ENCODE data around the gene MED26. TPM values are rescaled to one million over a fixed set of nuclear protein-coding genes. Genes with fewer than 3 reads are reported as not detected.
A peak's percentile ranks its signal among the peaks of the same experiment; 100 is the strongest.

The MED26 gene
- total and polyA plus RNA-seq, 10 of the 15 experiments (the other 5 are each of a cell fraction or from before 2014, with no cell fraction given) = 1.1 to 21.4 (median 9.7) TPM

DNA sequence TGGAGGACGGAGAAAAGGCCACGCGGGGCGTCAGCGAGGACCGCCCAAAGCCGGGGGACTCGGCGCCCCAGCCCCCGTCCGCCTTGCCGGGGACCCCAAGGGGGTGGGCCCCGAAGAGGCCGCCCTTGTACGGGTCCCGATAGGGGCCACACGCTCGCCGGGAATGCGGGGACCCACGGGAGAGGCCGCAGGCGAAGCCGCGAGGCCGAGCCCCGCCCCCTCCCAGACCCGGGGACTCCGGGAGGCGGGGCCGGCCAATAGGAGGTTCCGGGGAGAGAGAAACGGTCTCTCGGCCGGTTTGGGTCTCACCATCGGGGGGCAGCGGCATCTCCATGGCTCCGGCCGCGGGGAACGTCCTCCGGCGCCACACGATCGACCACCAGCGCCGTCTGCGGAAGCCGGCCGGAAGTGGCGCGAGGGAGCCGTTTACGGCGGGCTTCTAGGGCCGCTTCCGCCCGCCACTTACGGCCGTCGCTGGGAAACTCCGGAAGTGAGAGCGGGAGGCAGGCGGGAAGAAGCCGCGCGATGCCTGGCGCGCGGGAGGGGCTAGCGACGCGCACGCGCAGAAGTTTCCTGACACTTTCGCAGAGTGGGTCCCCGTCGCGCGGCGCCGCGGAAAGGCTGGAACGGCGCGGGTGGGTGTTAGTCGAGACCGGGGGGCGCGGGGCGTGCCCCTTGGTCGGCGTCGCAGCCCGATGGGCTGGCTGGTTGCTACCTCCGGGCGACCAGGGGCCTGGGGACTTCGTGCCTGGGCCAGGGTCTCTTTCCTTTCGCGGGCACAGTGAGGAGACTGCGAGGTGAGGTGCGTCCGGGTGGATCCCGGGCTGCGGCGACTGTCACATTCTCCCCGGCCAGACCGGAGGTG is 85.7 kb downstream of the MED26 start, which contains the start of gene CHERP:
TSS of gene CHERP (minus strand) at position 393 of the 865 bp plus-strand sequence. CDS start at position 334, 59 bp downstream.
- Histone ChIP-seq H2AFZ (ENCODE audit: control insufficient read depth, low read depth, low read length) (peak within 1 kb of the TSS; percentile 66), H3K36me3 (ENCODE audit: control insufficient read depth in 2 of 2, insufficient read depth in 2 of 2, low read length in 1 of 2) (peaks cover 7 to 13% of the 10 kb centered on the region in 2 experiments; a peak in 3 of 4 replicates), H3K79me2 (ENCODE audit: control insufficient read depth, insufficient read depth, low read length) (peaks cover 75% of the 10 kb centered on the region), H4K20me1 (ENCODE audit: control insufficient read depth, insufficient read depth) (peaks cover 4% of the 10 kb centered on the region; the same call in 1 of the 2 replicates), H3K4me2 (ENCODE audit: control insufficient read depth, insufficient read depth) (peak within 1 kb of the TSS; percentile 91), H3K27ac (ENCODE audit: control insufficient read depth, insufficient read depth) (peak within 1 kb of the TSS; percentile 74), H3K9me3 (replicated peaks; ENCODE audit: control insufficient read depth, insufficient read depth, low read length) (no peaks in the 10 kb centered on the region; the same call in 2 of the 3 replicates), H3K4me3 (peak within 1 kb of the TSS; percentile 99), H3K27me3 (replicated peaks in 1 of 2; ENCODE audit: control insufficient read depth in 2 of 2, insufficient read depth in 2 of 2, low read length in 1 of 2) (no peaks in the 10 kb centered on the region), H3K9ac (ENCODE audit: control insufficient read depth, insufficient read depth, low read length) (peak within 1 kb of the TSS; percentile 80), H3K4me1 (ENCODE audit: control insufficient read depth, insufficient read depth, low read length) (peaks cover 14% of the 10 kb centered on the region)
- ChIA-PET SMC1A (ENCODE audit: uncharacterized antibody, unreplicated experiment) (interaction anchor here (0.8 to 1.6 kb wide), 5 partner anchors 11 to 99 kb away, joined by 3 to 4 read pairs (median 4); no protein-coding TSS in a partner anchor), POLR2A (interaction anchor here (0.6 to 6.1 kb wide), 6 partner anchors 30 to 287 kb away, joined by 3 to 72 read pairs (median 4); partner anchors contain the start of genes SIN3B and SLC35E1), RAD21 (ENCODE audit: unreplicated experiment) (interaction anchor here (1.2 to 2.7 kb wide), 3 partner anchors 30 to 45 kb away, joined by 4 to 20 read pairs (median 8); no protein-coding TSS in a partner anchor), CTCF (interaction anchor here (0.6 to 1.9 kb wide), 6 partner anchors 25 to 82 kb away, joined by 3 to 7 read pairs (median 4); no protein-coding TSS in a partner anchor)
- DNase-seq (ENCODE audit: low read depth, low spot score) (peak; percentile 72), ATAC-seq (peak; percentile 83), FAIRE-seq (peak; percentile 44)
- WGBS (ENCODE audit: insufficient coverage, insufficient replicate concordance, low lambda C conversion rate, missing lambda C conversion rate) = under 1% methylated on average over 90 of the region's 108 CpGs
- intact Hi-C loops (cut with micrococcal nuclease; ENCODE audit: unreplicated experiment) = loop anchor here (1.0 to 10.0 kb wide), 3 partner anchors 46 to 97 kb away; no protein-coding TSS in a partner anchor
- BruUV-seq (replicated peaks) = no TSS peak
- in situ Hi-C loops (cut with MboI) = no loop called here
- TF ChIP-seq, protein P1, sequence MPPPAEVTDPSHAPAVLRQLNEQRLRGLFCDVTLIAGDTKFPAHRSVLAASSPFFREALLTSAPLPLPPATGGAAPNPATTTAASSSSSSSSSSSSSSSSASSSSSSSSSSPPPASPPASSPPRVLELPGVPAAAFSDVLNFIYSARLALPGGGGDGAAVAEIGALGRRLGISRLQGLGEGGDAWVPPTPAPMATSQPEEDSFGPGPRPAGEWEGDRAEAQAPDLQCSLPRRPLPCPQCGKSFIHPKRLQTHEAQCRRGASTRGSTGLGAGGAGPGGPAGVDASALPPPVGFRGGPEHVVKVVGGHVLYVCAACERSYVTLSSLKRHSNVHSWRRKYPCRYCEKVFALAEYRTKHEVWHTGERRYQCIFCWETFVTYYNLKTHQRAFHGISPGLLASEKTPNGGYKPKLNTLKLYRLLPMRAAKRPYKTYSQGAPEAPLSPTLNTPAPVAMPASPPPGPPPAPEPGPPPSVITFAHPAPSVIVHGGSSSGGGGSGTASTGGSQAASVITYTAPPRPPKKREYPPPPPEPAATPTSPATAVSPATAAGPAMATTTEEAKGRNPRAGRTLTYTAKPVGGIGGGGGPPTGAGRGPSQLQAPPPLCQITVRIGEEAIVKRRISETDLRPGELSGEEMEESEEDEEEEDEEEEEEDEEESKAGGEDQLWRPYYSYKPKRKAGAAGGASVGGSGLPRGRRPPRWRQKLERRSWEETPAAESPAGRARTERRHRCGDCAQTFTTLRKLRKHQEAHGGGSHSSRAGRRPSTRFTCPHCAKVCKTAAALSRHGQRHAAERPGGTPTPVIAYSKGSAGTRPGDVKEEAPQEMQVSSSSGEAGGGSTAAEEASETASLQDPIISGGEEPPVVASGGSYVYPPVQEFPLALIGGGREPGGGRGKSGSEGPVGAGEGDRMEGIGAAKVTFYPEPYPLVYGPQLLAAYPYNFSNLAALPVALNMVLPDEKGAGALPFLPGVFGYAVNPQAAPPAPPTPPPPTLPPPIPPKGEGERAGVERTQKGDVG (CRISPR knock-in tag; IDR thresholded peaks at IDR 0.05) = 0 out of 2 replicates have a peak, but pooled peaks have one; percentile 21
- TF ChIP-seq HDAC6 (IDR thresholded peaks at IDR 0.05; ENCODE audit: unreplicated experiment) (no peak), GABPA (IDR thresholded peaks at IDR 0.05; ENCODE audit: low read depth) (peak; percentile 90), BHLHE40 (IDR thresholded peaks at IDR 0.05; ENCODE audit: borderline replicate concordance in 1 of 2, low read depth in 2 of 2, low read length in 1 of 2) (peak in 1 of 2 experiments; percentile 37; a peak in 2 of 4 replicates), KLF5 (IDR thresholded peaks at IDR 0.05; ENCODE audit: partially characterized antibody) (no peak), NFYB (IDR thresholded peaks at IDR 0.05; ENCODE audit: insufficient read depth, low read depth, low read length) (no peak), POLR2AphosphoS5 (IDR thresholded peaks at IDR 0.05; ENCODE audit: low read length) (peak; percentile 94), EED (IDR thresholded peaks at IDR 0.05; ENCODE audit: low read depth) (no peak), DPF2 (IDR thresholded peaks at IDR 0.05) (peak; percentile 52), MEF2B (IDR thresholded peaks at IDR 0.05; ENCODE audit: partially characterized antibody, poor library complexity, severe bottlenecking) (peak; percentile 26), TCF3 (IDR thresholded peaks at IDR 0.05; ENCODE audit: borderline replicate concordance, insufficient read depth, low read depth, low read length) (no peak), NFIC (IDR thresholded peaks at IDR 0.05; ENCODE audit: low read depth, low read length) (no peak), PAX8 (IDR thresholded peaks at IDR 0.05) (no peak), CHD2 (IDR thresholded peaks at IDR 0.05; ENCODE audit: borderline replicate concordance, low read depth, low read length) (peak; percentile 96), KAT2A (conservative IDR thresholded peaks at IDR 0.05; ENCODE audit: control insufficient read depth, low read depth, low read length) (no peak), SREBF2 (IDR thresholded peaks at IDR 0.05; ENCODE audit: low read length) (peak; percentile 38; the same call in 1 of the 2 replicates), WRNIP1 (IDR thresholded peaks at IDR 0.05; ENCODE audit: borderline replicate concordance, low read depth, low read length) (no peak), SMAD1 (IDR thresholded peaks at IDR 0.05; ENCODE audit: low read depth, partially characterized antibody) (no peak)
- TF ChIP-seq, protein P2, sequence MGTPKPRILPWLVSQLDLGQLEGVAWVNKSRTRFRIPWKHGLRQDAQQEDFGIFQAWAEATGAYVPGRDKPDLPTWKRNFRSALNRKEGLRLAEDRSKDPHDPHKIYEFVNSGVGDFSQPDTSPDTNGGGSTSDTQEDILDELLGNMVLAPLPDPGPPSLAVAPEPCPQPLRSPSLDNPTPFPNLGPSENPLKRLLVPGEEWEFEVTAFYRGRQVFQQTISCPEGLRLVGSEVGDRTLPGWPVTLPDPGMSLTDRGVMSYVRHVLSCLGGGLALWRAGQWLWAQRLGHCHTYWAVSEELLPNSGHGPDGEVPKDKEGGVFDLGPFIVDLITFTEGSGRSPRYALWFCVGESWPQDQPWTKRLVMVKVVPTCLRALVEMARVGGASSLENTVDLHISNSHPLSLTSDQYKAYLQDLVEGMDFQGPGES (IDR thresholded peaks at IDR 0.05) = no peak

All from GM12878 (cell line).